Stromal cell of bone marrow (primary cell): ENCODE data around the gene FOSL1.

Experiments
- DNase-seq: peaks from one replicate; pipeline ENCODE4 v3.0.0-alpha.2; 2012; ENCODE audit warnings: low read depth

FOSL1 gene

DNA sequence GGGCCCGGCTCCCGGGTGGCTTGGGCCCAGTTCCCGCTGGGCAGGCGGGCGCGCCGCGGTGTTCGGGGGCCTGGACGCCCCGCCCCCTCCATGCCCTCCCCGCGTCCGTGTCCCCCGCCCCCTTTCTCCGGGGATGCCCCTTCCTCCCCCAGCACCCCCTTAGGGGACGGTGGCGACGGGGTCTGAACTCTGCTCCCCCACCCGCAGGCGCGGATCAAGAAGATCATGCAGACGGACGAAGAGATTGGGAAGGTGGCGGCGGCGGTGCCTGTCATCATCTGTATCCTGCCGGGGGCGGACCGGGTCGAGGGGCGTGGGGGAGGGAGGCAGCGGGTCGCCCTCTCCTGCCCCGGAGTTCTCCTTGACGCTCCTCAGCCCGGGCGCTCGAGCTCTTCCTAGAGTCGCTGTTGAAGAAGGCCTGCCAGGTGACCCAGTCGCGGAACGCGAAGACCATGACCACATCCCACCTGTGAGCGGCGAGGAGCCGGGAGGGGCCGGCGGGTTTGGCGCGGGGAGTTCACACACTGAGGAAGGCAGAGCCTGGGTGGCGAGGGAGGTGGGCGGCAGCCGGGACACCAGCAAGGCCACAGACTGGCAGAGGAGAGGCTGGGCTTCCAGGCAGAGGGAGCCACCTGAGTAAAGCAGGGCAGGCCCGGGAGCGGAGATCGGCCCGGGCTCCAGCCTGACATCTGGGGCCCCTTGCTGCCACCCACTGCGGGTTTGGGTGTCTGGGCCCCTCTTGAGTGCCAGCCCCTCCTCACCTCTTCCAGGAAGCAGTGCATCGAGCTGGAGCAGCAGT lies 19.6 kb upstream of the FOSL1 start:
- no peak for DNase-seq

DNA sequence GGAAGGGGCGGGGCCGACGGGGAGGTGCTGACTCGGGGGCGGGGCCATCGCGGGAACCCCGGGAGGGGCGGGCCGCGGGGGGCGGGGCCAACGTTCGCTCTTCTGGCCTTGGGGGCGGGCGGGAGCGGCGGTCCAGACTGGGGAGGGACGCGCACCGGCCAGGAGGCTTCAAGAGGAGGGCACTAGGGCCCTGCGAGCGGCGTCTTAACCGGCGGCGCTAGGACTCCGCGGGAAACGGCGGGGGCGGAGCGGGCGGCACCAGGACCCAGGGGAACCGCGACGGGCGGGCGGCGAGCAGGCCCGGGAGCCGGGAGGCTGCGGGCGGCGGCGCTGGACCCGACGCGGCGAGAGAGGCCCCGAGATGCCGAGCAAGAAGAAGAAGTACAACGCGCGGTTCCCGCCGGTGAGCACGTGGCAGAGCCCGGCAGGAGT lies 19.0 kb upstream of the FOSL1 start, which contains the start of gene DRAP1:
DRAP1 (plus strand) TSS at position 286 of the 432 bp plus-strand sequence; CDS start at position 362, 76 bp downstream.
- peak; percentile 97 for DNase-seq

DNA sequence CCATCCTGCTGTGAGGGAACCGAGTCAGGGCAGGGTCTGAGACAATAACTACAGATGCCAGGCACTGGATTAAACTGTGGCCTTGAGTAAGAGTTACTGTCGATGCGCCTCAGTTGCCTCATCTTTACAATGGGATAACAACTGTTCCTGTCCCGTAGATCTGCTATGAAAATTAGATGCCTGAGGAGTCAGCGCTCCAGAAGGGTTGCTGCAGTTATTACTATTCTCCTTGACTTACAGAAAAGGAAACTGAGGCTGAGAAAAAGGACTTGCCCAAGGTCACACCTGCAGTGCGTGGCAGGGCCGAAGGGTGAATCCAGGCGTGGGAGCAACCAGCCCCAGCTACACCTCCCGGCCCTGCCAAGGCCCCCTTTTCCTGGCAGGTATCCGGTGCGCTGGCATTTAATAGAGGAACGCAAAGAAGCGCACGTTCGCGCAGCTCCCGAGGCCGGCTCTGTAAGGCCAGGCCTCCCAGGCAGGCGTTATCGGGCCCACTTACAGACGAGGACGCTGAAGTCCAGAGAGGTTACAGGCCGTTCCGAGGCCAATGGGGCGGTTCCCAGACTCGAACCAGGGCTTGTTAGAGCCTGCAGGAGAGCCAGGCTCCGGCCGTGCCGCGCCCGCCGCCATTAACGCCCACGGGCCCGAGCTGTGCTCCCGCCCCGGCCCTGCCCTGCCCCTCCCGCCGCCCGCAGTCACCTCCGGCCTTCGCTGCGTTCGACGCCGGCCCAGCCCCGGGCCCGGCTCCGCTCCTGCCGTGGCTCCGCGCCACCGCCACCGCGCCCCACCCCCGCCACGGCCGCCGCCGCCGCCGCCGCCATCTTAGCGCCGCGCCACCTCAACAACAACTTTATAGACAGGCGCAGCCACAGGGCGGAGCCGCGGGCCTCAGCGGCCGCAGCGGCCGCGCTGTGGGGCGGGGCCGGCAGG lies 18.3 kb upstream of the FOSL1 start, which contains the start of gene C11orf68:
C11orf68 (minus strand) TSS at position 852 of the 930 bp plus-strand sequence; CDS start at position 821, 31 bp downstream.
- DNase-seq, result no peak

DNA sequence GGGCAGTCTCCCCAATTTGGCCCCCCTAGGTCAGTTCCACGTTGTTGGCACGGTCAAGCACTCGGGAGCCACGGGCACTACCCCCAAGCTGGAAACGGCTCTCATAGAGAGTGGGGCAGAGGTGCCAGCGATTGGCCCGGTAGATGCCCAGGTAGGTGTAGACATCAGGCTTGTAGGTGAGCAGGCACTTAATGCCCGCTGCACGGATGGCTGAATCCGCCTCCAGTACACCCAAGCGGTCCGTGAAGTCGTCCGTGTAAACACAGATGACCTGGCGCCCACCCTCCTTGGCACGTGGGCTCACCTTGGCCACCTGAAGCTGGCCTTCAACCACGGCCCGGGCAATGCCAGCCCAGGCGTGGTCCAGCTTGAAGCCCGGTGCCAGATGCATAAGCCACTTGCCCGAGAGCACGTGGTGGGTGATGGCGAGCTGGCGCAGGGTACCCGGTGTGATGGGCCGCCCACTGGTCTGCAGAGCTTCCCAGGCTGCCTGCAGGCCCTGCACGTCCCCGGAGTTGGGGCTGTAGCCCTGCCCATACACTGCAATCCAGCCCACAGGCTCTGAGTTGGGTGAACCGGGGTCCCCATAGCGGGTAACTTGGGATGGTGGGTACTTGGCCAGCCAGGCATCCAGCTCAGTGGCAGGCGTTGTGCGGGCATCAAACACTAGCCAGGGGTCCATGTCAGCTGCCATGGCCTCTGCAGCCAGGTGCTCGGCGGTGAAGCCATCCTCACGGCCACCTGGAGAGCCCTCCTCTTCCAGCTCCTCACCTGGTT lies 17.4 kb upstream of the FOSL1 start:
- no peak for DNase-seq

DNA sequence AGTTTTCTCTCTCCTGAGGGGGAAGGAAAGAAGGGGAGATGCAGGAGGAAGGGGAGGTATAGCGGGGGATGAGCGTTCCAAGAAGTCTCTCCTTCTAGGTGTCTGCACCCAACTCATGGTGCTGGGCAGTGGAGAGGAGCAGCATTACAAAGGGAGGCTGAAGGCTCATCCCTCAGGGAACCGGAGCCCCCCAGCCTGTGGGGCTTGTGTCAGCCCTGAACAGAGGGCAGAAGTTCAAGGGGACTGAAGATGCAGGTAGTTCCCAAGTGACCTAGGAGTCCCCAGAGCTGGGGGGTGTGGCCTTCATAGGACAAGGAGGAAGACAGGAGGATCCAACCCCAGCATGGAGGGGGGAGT lies 16.9 kb upstream of the FOSL1 start:
- no peak for DNase-seq

DNA sequence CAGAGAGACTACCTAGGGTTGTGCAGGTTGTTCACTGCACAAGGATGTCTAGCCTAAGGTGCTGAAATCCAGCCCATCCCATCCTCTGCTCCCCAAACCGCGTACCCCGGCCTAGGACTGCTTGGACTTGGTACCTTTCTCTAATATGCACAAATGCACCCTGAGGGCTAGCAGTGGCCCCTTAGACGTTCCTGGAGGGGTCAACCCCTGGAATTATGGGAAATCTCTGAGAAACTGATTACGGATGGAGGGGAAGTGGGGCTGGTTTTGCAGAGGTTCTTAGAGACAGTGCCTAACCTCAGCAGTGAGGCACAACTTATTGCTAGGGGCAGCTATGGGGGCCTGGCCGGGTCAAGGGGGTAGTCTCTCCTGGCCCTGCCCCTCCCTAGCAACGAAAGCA lies 16.2 kb upstream of the FOSL1 start:
- DNase-seq, result no peak

DNA sequence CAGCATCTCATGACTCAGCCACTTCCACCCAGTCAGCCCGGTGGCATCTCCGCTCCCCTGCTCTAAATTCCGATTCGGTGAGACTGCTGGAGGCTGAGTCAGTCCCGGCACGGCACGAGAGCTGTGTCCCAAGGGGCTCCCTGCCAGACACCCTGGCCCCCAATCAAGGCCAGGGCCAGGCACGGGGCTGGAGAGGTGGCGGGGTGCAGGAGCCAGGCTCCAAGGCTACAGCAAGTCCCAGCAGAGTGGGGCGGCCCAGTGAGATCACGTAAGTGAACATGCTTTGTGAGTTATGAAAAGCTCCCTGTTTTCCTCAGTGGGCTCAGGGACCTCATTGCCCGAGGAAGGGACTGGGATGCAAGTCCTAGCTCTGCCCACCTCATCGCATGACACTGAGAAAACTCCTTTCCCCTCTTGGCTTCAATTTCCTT lies 15.6 kb upstream of the FOSL1 start:
- peak; percentile 96 for DNase-seq

DNA sequence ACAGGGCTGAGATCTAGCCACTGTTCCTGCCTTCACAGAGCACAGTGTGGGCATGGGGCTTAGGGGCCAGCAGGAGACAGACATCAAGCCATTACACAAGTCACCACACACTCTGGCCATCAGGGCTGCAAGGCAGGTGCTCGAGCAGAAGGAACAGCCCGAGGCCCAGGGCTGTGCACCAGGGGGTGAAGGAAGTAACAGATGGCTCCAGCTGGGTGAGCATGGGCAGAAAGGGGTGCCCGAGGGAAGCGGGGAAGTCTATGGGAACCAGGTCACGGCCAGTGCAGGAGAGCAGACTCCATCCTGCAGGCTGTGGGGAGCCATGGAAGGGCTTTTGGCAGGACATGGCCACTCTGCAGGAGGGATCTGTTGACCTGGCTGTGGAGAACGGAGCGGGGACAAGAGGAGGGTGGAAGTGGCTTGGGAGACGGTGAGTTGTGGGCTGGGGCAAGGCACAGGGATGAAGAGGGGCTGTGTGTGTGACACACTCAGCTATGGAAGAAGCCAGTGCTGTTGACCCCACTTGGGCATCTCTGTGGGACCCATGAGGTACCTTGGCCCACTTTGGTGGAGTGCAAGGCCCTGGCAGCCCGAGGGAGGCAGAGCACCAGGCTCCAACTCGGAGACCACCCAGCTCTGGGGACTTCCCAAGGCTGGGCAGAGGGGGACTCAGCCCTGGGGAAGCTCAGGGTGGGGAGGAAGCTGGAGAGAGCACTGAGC lies 15.1 kb upstream of the FOSL1 start:
- no peak for DNase-seq

DNA sequence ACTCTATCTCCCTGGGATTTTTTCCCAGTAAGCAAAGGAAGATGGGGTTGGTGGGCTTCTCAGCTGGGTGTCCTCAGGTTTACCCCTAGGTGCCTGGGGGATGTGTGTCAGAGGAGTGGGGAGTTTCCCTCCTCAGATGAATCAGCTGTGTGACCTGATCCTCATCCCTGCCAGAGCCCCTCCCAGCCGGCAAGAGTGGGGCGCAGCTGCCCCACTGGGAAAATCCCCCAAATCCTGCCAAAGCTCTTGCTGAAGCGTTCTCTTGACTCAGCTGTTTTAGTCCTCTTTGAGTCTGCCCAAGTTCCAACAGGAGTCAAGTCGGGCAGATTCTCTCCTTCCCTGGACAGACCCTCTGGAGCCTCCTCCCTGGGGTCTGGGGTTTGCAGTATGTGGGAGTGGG lies 12.7 kb upstream of the FOSL1 start:
- peak; percentile 79 for DNase-seq

DNA sequence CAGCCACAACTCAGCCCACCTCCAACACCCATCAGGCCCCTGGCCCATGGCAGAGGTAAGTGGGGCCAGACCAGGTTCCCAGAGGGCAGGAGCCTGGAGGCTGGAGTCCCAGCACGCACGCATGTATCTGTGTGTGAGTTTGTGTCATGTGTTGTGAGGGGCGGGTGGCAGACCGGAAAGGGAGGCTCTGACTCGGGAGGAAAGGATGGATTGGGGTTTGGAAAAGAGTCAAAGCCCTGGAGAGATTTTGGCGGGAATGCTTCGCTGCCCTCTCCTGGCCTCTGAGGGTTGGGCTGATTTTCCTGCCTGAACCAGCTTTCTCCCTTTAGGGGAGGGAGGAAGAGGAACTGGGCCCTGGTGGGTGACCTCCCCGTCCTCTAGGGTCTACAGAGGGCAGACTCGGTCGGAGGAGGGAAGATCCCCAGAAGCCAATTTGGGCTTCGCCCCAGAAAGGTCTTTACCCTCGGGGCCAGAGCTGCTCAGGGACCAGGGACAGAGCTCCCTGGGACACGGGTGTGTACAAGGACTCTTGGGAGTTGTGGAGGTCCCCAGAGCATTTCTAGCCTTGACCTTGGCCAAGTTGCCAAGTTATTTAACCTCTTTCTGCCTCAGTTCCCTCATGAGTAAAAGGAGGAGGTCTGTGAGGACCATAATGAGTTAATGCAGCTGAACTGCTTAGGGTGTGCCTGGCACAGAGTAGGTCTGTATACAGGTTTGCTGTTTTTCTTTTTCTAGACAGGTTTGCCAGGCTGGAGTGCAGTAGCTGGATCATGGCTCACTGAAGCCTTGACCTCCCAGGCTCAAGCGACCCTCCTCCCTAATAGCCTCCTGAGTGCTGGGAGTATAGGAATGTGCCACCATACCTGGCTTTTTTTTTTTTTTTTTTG lies 11.7 kb upstream of the FOSL1 start:
- DNase-seq, result peak; percentile 93

DNA sequence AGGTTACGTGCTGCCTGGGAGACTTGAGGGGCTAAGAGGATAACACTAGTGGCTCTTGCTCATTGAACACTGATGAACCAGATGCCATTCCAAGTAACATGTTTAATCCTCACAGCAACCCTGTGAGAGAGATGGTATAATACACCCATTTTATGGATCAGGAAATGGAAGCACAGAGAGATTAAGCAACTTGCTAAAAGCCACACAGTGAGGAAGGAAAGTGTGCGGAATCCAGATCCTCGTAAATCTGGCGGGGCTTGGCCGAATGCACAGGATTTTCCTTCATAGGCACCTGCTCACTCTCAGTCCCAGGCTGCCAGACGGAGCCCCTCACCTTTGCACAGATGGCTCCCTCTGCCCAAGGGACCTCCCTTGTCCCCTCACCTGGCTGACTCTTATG lies 7.7 kb upstream of the FOSL1 start:
- no peak for DNase-seq

DNA sequence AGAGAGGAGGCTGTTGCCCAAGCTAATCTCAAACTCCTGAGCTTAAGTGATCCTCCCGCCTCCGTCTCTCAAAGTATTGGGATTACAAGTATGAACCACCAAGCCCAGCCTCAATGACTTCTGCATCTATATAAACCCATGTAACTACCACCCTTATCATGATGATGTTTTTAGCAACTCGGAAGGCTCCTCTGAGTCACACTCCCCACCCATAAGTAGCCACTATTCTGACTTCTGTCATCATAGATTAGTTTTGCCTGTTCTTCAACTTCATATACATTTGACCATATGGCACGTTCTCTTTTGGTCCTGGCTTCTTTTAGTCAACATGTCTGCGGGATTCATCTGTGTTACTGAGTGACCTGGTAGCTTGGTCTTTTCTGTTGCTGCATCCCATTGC lies 6.4 kb upstream of the FOSL1 start:
- DNase-seq, result no peak

DNA sequence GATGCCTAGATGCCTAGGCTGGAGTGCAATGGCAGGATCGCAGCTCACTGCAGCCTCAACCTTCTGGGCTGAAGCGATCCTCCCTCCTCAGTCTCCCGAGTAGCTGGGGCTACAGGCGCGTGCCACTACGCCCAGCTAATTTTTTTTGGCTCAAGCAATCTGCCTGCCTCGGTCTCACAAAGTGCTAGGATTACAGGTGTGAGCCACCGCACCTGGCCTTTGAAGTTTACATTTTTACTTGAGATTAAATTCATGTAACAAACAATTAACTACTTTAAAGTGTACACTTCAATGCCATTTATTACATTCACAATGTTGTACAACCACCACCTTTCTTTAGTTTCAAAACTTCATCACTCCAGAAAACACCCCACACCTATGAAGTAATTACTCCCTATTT lies 3.5 kb upstream of the FOSL1 start:
- DNase-seq, result no peak

DNA sequence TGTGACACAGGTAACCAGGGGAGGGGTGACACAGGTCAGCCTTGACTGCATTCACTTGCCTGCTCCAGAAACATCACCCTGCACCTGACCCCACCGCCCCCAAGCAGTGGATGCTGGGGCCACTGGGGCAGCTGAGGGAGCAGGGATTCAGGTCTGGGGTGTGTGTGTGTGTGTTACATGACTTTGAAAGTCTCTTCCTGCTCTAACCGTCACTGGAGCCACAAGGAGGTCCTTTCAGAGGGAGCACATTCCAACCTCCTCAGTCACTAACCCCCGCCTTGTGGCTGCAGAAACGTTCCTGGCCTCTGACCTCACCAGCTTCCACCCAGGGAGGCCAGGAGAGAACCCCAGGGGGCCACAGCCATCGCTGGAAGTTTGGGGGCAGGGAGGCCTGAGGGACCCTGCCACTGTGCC lies 2.9 kb upstream of the FOSL1 start:
- DNase-seq, result peak; percentile 69

DNA sequence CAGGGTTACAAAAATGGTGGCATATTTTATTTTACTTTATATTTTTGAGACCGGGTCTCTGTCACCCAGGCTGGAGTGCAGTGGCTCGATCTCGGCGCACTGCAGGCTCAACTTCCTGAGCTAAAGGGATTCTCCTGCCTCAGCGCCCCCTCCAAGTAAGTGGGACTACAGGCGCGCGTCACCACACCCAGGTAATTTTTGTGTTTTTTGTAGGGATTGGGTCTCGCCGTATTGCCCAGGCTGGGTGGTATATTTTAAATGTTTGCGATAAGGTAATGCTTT lies 652 bp upstream of the FOSL1 start:
- DNase-seq, result no peak

DNA sequence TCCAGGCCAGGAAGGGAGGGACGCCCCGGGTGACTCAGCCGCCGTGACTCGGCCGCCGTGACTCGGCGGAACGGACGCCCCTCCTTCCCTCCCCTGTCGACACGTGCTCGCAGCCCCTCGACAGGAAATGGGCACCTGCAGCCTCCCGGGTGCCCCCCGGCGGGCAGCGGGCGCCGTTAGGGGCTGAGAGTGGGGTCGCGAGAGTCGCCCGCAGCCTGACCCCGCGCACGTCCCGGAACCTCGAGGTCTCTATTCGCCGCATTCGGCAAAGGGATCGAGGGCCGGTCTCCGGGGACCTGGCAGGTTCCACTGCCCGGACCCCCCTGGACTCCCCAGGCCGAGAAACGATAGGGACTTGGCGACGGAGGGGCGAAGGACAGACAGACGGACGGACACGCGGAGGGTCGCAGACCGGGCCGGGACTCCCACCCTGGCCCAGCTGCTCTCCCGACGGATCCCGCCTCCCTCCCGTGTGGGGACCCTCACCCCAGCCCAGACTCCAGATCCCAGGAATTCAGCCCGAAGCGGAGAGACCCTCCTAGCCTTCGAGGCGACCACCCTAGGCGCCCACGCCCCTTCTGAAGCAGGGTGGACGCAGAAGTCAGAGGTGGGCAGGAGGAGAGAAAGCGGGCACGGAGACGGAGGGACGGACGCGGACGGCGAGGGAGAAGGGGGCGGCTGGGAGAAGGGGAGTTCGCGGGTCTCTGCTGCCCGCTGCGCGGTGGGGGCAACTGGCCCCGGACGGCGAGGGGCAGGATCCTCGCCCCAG lies 648 bp downstream of the FOSL1 start:
- DNase-seq, result peak; percentile 64

DNA sequence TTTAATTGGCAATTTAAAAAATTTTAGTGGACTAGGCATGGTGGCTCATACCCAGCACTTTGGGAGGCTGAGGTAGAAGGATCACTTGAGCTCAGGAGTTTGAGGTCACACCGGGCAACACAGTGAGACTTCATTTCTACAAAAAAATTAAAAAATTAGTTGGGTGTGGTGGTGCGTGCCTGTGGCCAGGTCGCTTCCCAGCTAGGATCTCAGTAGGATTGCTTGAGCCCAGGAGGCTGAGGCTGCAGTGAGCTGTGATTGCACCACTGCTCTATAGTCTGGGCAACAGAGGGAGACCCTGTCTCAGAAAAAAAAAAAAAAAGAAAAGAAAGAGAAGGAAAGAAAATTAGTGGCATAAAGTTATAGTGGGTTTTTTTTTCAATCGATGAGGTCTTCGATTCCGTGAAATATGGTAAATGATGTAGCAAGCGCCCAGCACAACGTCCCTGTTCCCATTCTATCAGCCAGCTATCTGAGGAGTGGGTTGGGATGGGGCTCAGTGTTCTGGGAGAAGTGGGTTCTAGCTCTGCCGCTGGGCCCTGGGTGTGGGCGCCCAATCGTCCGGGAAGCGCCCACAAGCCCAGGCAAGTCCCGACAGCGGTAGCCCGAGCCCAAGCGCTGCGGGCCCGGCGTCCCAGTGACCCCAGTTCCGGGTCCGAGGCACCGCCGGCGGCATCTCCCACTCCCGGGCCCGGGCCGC lies 1.4 kb downstream of the FOSL1 start:
- no peak for DNase-seq

DNA sequence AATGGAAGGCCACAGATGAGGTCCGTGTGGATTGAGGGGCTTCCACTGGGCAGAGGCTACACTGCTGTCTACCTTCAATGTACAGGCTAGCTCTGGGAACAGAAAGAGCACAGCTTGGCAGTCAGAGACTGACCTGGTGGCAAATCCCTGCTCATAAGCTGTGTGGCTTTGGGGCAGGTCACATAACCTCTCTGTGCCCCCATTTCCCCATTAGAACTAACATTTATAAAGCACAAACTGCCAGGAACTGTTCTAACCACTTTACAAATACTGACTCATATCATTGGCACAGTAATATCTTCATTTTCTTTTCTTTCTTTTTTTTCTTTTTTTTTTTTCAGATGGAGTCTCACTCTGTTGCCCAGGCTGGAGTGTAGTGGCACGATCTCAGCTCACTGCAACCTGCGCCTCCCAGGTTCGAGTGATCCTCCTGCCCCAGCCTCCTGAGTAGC lies 3.1 kb downstream of the FOSL1 start:
- DNase-seq, result no peak
